NCI-H1930 (cell line): ENCODE data around the gene MMP8.
"Not testable (repeated sequence)": the region's sequence is repeated elsewhere in the genome, so short reads cannot be mapped to it uniquely, and the experiment has no call there.

ENCODE experiments used
- DNase-seq, 2 experiments: peaks; one replicate each; lab custom pipeline; 2025; lab: John Stamatoyannopoulos, UW

Gene MMP8

GRCh38 chr11:102724904-102725500 is at the start of gene MMP8:
TSS of gene MMP8 (minus strand) at chr11:102724954. CDS start at chr11:102724855, 99 bp downstream.
- DNase-seq = no peak

DNA sequence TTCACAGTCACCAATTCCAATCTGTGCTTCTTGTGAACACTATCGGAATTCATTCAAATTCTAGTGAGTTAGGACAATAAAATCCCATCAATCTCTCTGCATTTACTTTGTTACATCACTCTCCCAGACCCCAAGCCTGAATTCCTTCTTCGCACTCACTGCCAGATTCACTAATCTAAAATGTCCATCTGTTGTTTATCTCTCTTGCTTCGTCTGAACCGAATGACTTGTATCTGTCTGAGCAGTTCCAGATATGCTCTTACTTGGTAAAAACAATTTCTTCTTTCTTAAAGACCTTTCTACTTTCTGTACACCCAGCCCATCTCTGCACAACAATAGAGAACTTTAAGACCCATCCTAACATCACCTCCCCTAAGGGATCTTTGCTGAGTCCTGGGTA is 48.6 kb upstream of the MMP8 start:
- DNase-seq = no peak

GRCh38 chr11:102771351-102771750 is 46.6 kb upstream of the MMP8 start:
- no peak for DNase-seq

GRCh38 chr11:102770191-102770590 is 45.4 kb upstream of the MMP8 start:
- DNase-seq = no peak

DNA sequence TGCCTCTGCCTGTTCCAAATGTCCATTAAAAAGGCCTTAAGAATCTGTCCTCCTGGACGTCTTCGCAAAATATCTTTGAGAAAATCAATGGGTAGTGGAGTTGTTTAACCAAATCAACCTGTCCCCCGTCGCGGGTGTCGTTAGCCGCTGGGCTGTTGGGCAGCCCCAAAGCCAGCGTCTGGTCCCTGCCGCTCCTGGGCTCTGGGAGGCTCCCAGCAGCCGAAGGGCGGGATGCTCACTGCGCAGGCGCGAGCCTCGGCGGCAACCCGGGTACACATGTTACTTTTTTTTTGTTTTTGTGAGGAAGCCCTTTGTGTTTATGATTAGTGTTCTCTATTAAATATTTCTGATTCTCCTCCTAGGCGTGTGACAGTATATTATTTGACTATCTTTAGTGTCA is 43.0 kb upstream of the MMP8 start:
- no peak for DNase-seq

- DNase-seq = no peak
Measured at GRCh38 chr11:102763440-102763839, 38.7 kb upstream of the MMP8 start.

GRCh38 chr11:102762361-102762767 is 37.6 kb upstream of the MMP8 start:
- no peak for DNase-seq

DNA sequence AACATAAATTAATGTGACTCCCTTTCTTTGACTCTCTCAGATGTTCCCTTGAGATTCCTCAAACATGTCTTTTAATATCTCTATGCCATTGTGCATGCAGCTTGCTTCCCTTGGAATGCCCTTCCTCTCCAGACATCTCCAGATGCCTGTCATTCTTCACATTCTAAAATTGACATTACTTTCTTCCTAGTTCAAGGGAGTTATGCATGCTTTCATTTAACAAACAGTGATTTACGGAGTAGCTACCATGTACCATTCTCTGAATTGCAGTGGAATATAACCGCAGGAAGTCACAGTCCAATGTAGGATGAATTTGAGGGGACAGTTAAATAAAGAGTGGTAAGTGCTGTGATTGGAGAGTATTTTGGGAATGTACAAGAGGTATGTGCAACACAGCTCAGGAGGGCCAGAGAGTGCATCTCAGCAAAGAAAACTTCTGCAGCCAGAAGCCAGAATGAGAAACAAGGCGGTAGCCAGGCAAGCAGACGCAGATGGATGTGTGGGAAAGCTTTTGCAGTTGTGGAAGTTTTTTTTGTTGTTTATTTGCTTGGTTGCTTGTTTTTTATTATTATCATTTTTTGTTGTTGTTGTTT is 37.0 kb upstream of the MMP8 start:
- DNase-seq = no peak

- peak in 1 of 2 experiments; percentile 50 for DNase-seq
Measured at GRCh38 chr11:102760344-102761035, 35.7 kb upstream of the MMP8 start.

GRCh38 chr11:102757823-102758549 is 33.2 kb upstream of the MMP8 start:
- no peak for DNase-seq

DNA sequence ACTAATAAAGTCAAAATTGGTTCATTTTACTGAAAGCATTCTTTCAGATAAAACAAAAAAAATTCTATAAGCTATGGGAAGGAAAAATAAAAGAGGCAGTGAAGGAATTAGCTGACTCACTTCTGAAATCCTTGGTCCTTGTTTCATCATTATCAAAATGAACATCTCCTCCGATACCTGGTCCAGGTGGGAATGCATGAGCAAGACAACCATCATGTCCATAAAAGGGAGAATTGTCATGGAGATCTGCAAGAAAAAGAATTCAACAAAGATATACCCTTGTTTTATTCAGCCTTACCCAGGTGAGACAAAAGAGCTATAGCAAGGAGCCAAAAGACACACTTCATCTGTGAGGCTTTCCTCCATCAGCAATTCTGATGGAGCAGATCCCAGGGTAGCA is 28.5 kb upstream of the MMP8 start:
- no peak for DNase-seq

DNA sequence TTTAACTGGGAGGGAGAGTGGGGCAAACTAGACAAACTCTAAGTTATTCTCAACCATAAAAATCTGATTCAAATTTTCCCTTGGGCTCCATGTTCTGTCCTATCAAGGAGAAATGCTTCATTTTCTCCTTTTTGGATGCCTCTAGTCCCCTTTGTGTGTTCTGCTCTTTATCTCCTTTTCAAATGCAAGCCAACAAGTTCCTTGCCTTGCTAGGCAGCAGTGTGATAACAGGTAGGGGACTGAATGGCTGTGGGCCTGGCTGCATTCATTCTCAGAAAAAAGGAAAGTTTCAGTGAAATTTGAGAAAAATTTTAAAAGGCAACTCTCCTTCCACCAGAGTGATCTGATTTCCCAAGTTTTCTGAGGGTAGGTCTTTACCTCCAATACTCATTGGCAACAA is 26.9 kb upstream of the MMP8 start:
- DNase-seq = no peak

DNA sequence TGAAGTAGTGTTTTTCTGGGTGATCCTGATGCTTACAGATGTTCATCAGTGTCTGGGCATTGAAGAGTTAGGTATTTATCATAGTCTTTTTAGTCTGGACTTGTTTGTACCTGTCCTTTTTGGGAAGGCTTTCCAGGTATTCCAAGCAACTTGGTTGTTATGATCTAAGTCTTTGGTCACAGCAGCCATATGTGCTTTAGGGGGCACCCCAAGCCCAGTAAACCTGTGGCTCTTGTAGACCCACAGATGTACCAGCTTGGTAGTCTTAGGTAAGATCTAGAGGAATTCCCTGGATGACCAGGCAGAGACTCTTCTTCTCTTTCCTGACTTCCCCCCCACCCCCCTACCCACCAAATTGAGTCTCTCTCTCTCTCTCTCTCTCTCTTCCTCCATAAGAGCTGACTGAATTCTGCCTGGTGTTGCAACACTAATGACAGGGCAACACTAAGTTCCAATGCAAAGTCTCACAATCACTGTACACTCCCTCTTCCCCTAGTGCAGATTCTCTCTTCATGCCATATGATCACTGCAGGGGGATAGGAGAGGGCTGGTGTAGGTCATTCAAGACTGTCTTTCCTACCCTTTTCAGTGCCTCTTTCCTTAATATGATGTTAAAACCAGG is 24.5 kb upstream of the MMP8 start:
- DNase-seq = no peak

GRCh38 chr11:102746746-102747578 is 22.2 kb upstream of the MMP8 start:
- not testable (repeated sequence) for DNase-seq

- DNase-seq = no peak
Measured at GRCh38 chr11:102734650-102735049, 9.9 kb upstream of the MMP8 start.

- DNase-seq = peak in 1 of 2 experiments; percentile 71
Measured at GRCh38 chr11:102733232-102733875, 8.6 kb upstream of the MMP8 start.

DNA sequence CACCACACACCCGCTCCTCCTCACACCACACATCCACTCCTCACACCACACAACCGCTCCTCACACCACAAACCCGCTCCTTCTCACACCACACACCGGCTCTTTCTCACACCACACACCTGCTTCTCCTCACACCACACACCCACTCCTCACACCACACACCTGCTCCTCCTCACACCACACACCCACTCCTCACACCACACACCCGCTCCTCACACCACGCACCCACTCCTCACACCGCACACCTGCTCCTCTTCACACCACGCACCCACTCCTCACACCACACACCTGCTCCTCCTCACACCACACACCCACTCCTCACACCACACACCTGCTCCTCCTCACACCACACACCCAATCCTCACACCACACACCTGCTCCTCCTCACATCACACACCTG is 6.2 kb upstream of the MMP8 start:
- not testable (repeated sequence) for DNase-seq

- DNase-seq = no peak
Measured at GRCh38 chr11:102729849-102730815, 5.4 kb upstream of the MMP8 start.

- no peak for DNase-seq
Measured at GRCh38 chr11:102727890-102728289, 3.1 kb upstream of the MMP8 start.

GRCh38 chr11:102722821-102723220 is 1.9 kb downstream of the MMP8 start:
- DNase-seq = no peak
